Cardiac fibroblast (primary cell): Measurements from ENCODE around the gene TBC1D2.
A peak's percentile ranks its signal among the peaks of the same experiment; 100 is the strongest.

Source experiments
- DNase-seq, 2 donors: peaks; one replicate each; pipeline versions ENCODE4 v3.0.0 to v3.0.0-alpha.2; 2010; ENCODE audit warnings: low read depth in 2 of 2
- H3K4me3 ChIP-seq, 2 donors: replicated peaks in 1 of 2; 1 replicate in 1 of 2; 2 replicates in 1 of 2; pipeline ENCODE4 v1.5.1; 2011; ENCODE audit warnings: low read depth in 2 of 2, low read length in 2 of 2, mild to moderate bottlenecking in 2 of 2, moderate library complexity in 1 of 2
- CTCF ChIP-seq: IDR thresholded peaks from one replicate; pipeline ENCODE4 v1.5.1; 2011; ENCODE audit warnings: low read depth, mild to moderate bottlenecking, low read length, inconsistent platforms

TBC1D2 gene

GRCh38 chr9:98255578-98256296 lies at the start of gene TBC1D2:
TSS of gene TBC1D2 (minus strand) at chr9:98255649. CDS start at chr9:98255541, 108 bp downstream.
- peak; percentile 40 for TF ChIP-seq CTCF
- H3K4me3 ChIP-seq = peak within 1 kb of the TSS; percentile 89 to 90
- peak; percentile 95 to 96 for DNase-seq

GRCh38 chr9:98304381-98304780 lies 48.9 kb upstream of the TBC1D2 start:
- TF ChIP-seq CTCF = no peak
- H3K4me3 ChIP-seq = no peak overlapping the region
- no peak for DNase-seq

- DNase-seq = no peak
- no peak for TF ChIP-seq CTCF
These were observed 48.2 kb upstream of the TBC1D2 start for GRCh38 chr9:98303633-98304125.

GRCh38 chr9:98302938-98303632 lies 47.6 kb upstream of the TBC1D2 start:
- no peak for TF ChIP-seq CTCF
- no peak overlapping the region for H3K4me3 ChIP-seq
- DNase-seq = no peak

More at GRCh38 chr9:98303633-98304125, 48.2 kb upstream of the TBC1D2 start:
- no peak overlapping the region for H3K4me3 ChIP-seq

GRCh38 chr9:98302150-98302549 lies 46.7 kb upstream of the TBC1D2 start:
- no peak for TF ChIP-seq CTCF
- DNase-seq = no peak
- no peak overlapping the region for H3K4me3 ChIP-seq

GRCh38 chr9:98300611-98301010 lies 45.2 kb upstream of the TBC1D2 start:
- no peak for TF ChIP-seq CTCF
- DNase-seq = no peak
- no peak overlapping the region for H3K4me3 ChIP-seq
